GM10266 (cell line): Measurements from ENCODE around the gene STIP1.

Experiments
- DNase-seq: peaks from one replicate; pipeline ENCODE4 v3.0.0; 2012; ENCODE audit errors: extremely low spot score
- TF ChIP-seq, protein P1 (sequence below): IDR thresholded peaks from 2 replicates; pipeline ENCODE4 v1.5.1; 2012; ENCODE audit warnings: mild to moderate bottlenecking, low read depth; ENCODE audit not compliant: control insufficient read depth, insufficient read depth; ENCODE audit errors: missing control alignments

The STIP1 gene

DNA sequence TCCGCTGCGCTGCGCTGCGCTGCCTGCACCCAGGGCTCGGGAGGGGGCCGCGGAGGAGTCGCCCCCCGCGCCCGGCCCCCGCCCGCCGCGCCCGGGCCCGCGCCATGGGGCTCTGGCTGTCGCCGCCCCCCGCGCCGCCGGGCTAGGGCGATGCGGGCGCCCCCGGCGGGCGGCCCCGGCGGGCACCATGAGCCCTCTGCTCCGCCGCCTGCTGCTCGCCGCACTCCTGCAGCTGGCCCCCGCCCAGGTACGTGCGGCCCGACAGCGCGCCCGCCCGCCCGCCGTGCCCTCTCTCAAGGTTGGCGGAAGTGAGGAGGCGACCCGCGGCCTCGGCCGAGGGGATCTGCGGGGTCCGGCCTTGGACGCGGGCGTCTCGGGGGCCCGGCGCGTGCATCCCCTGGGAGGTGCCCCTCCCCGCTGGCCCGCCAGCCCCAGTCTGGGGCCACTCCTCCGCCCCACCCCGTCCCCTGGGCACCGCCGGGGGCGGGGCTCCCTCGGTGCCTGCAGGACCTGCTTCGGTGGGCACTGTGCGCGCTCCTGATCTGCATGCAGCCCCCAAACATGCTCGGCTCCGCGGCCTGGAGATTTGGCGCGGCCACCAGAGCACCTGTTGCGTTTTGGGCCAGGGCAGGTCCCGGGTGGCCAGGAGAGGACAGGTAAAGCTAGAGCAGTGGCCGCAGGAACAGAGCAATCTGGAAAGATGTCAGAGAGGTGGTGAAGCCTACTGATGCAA is 48.8 kb downstream of the STIP1 start:
- TF ChIP-seq, protein P1, sequence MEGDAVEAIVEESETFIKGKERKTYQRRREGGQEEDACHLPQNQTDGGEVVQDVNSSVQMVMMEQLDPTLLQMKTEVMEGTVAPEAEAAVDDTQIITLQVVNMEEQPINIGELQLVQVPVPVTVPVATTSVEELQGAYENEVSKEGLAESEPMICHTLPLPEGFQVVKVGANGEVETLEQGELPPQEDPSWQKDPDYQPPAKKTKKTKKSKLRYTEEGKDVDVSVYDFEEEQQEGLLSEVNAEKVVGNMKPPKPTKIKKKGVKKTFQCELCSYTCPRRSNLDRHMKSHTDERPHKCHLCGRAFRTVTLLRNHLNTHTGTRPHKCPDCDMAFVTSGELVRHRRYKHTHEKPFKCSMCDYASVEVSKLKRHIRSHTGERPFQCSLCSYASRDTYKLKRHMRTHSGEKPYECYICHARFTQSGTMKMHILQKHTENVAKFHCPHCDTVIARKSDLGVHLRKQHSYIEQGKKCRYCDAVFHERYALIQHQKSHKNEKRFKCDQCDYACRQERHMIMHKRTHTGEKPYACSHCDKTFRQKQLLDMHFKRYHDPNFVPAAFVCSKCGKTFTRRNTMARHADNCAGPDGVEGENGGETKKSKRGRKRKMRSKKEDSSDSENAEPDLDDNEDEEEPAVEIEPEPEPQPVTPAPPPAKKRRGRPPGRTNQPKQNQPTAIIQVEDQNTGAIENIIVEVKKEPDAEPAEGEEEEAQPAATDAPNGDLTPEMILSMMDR = no peak
- DNase-seq = peak; percentile 67

DNA sequence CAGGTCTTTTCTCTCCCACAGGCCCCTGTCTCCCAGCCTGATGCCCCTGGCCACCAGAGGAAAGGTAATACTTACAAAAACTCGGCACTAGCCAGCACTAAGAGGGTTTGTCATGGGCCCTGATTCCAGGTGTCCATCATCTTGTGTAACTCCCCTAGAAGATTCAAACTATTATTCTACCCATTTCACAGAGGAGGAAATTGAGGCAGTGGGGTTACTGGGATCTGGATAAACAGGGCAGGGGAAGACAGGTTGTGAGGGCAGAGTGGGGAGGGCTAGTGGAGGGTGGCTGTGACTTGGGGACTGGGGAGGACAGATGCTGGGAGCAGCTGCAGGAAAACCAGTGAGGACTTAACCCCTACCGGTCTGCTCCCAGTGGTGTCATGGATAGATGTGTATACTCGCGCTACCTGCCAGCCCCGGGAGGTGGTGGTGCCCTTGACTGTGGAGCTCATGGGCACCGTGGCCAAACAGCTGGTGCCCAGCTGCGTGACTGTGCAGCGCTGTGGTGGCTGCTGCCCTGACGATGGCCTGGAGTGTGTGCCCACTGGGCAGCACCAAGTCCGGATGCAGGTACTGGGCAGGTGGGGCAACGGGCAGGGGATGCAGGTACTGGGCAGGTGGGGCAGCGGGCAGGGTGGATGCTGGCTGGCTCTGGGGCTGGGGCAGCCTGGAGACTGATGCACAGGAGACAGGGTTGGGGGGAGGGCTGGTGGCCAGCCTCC is 49.6 kb downstream of the STIP1 start:
- no peak for DNase-seq
- TF ChIP-seq, protein P1 = no peak

DNA sequence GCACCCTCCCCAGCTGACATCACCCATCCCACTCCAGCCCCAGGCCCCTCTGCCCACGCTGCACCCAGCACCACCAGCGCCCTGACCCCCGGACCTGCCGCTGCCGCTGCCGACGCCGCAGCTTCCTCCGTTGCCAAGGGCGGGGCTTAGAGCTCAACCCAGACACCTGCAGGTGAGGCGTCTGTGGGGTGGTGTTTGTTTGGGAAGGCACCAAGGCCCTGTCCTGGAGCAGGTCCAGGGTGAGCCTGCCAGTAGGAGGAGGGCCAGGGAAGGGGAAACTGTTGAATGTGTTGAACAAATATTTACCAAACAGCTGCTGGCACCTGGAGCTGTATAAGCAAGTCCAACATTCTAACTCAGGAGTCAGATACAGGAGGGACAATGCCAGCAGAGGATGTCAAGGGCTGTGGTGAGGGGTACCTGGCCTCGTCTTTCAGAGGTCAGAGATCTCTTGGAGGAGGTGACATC is 51.5 kb downstream of the STIP1 start:
- DNase-seq = no peak
- TF ChIP-seq, protein P1 = no peak

DNA sequence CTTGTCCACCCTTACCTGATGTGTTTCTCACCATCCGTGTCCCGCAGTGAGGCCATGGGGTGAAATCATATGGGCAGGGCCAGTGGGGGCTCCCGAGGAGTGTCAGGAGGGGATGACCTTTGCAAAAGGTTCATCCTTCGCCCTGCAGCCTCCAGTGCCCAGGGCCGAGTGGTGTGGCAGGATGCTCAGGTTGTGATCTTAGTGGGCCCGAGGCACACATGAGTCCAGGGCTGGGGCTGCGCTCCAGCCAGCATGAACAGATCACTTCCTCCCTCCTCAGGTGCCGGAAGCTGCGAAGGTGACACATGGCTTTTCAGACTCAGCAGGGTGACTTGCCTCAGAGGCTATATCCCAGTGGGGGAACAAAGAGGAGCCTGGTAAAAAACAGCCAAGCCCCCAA is 52.1 kb downstream of the STIP1 start:
- DNase-seq = no peak
- TF ChIP-seq, protein P1 = no peak

DNA sequence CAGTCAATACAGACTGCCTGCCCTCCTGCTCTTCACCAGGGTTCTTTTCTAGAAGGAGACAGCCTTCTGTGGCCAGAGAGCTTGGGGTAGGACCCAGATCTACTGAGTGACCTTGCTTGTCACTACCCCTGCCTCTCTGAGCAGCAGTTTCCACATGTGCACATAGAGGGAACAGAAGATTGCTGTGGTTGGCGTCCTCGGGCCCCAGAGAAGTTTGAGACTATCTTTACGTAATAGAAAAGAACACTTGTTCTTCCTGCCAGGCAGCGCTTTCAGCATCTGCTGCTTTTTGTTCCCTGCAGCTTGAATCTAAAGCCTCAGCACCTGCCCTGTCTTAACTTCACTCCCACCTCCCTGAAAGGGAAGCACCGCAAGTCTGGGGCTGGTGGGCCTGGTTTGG is 53.0 kb downstream of the STIP1 start:
- TF ChIP-seq, protein P1 = no peak
- DNase-seq = no peak

DNA sequence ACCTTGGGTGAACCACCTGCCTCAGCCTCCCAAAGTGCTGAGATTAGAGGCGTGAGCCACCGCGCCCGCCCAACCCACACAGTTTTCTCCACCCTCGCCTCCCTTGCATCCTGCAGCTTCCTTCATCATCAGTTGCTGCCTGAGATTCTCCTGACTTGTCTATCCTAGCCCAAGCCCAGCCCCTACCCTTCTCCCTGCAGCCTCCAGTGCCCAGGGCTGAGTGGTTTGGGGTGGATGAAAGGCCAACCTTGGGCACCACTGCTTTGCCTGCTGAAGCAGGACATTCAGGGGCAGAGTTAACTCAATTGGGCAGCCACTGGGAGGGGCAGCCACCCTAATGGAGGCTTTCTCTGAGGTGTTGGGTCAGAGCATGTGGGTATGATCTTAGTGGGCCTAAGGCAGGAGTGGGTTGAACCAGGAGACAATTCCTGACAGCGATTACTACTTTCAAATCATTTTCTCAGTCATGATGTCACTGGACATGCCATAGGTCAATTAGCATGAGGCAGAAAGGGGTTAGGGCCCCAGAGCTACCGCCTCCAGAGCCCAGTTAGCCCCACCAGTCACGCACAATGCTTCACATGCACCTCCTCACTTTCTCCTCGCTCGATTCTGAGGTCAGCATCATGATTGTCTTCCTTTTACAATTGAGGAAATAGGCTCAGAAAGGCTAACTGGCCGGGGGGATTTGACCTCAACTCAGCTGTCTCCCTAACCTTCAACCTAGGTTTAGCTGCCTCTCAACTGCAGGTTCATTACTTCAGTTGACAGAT is 53.9 kb downstream of the STIP1 start:
- DNase-seq = peak; percentile 76
- TF ChIP-seq, protein P1 = no peak
